Panc1 (cell line): Measurements from ENCODE around the gene TWNK. TPM values are rescaled to one million over a fixed set of nuclear protein-coding genes. Genes with fewer than 3 reads are reported as not detected.
A peak's percentile ranks its signal among the peaks of the same experiment; 100 is the strongest.

Experiments
- ATAC-seq: fragments of 200-7000 bp; cut with Tn5 transposase; 2 replicates; pipeline ENCODE4 v1.9.1; 2020; ENCODE audit warnings: mild to moderate bottlenecking, moderate library complexity
- BruUV-seq: library from RNA; stranded (reverse); fragments of 400-500 nt; replicated peaks from 2 replicates; lab custom pipeline; 2021; lab: Mats Ljungman, UMichigan
- CTCF ChIA-PET: fragments of 300-600 bp; sonication (Branson Sonifier 250); formaldehyde crosslinking; loops from one replicate; lab custom pipeline; 2022; ENCODE audit warnings: antibody characterized with exemption; lab: Charles Lee
- POLR2A ChIA-PET: fragments of 300-600 bp; sonication (Branson Sonifier 250); formaldehyde crosslinking; loops from one replicate; lab custom pipeline; 2022; ENCODE audit warnings: antibody characterized with exemption; lab: Charles Lee
- DNase-seq: peaks from one replicate; pipeline ENCODE4 v3.0.0-alpha.2; 2010; ENCODE audit warnings: low read depth, low spot score
- H3K27ac ChIP-seq: 2 replicates; pipeline ENCODE4 v1.5.1; 2011; ENCODE audit warnings: mild to moderate bottlenecking, low read length, inconsistent platforms
- H3K27me3 ChIP-seq: fragments of 200-500 bp; sonication (Bioruptor generic); 2 replicates; pipeline ENCODE4 v1.6.0; 2014; ENCODE audit warnings: low read length, inconsistent platforms; ENCODE audit not compliant: control insufficient read depth, insufficient read depth
- H3K36me3 ChIP-seq: fragments of 200-500 bp; sonication (Bioruptor generic); 2 replicates; pipeline ENCODE4 v1.5.1; 2014; ENCODE audit warnings: inconsistent platforms, mild to moderate bottlenecking, low read length, moderate library complexity; ENCODE audit not compliant: control insufficient read depth, insufficient read depth
- H3K4me1 ChIP-seq: 2 replicates; pipeline ENCODE4 v1.5.1; 2011; ENCODE audit warnings: inconsistent platforms, mild to moderate bottlenecking, low read length, moderate library complexity; ENCODE audit not compliant: control insufficient read depth, insufficient read depth
- H3K4me3 ChIP-seq, 2 experiments: 2 replicates each; pipeline ENCODE4 v1.5.1; 2011 to 2012; ENCODE audit warnings: low read depth in 2 of 2, low read length in 2 of 2, mild to moderate bottlenecking in 2 of 2, inconsistent platforms in 1 of 2, moderate library complexity in 1 of 2
- H3K9me3 ChIP-seq: fragments of 200-500 bp; sonication (Bioruptor generic); 2 replicates; pipeline ENCODE4 v1.5.1; 2014; ENCODE audit warnings: low read depth, mild to moderate bottlenecking, inconsistent platforms, low read length, moderate library complexity; ENCODE audit not compliant: control insufficient read depth, insufficient read depth
- POLR2AphosphoS5 ChIP-seq: IDR thresholded peaks from 2 replicates; pipeline ENCODE4 v1.6.1; 2012; ENCODE audit warnings: mild to moderate bottlenecking, low read depth, low read length, moderate library complexity
- SIN3A ChIP-seq: IDR thresholded peaks from 2 replicates; pipeline ENCODE4 v1.6.1; 2012; ENCODE audit warnings: low read depth, mild to moderate bottlenecking, low read length, moderate library complexity, borderline replicate concordance; ENCODE audit not compliant: insufficient read depth
- TCF7L2 ChIP-seq: IDR thresholded peaks from 2 replicates; pipeline ENCODE4 v1.6.1; 2011; ENCODE audit warnings: mild to moderate bottlenecking, low read depth, low read length, inconsistent platforms
- in situ Hi-C: cut with HindIII; loops from 2 replicates; pipeline ENCODE4 v1.10.0; 2016; ENCODE audit warnings: low sequenced_read_pairs, low pct_unique_long_range_greater_than_20kb
- intact Hi-C: fragments of 100-400 bp; cut with micrococcal nuclease; formaldehyde crosslinking; loops from one replicate; pipeline ENCODE4 v1.10.0; 2022; ENCODE audit not compliant: unreplicated experiment
- total RNA-seq: library from RNA; stranded (reverse); gene quantifications from one replicate; pipeline ENCODE4 v1.2.1, GENCODE V29; 2021; ENCODE audit not compliant: unreplicated experiment
- TF ChIP-seq, protein P1 (sequence below), 2 experiments: IDR thresholded peaks; 2 replicates each; pipeline ENCODE4 v1.6.1; 2011 to 2012; ENCODE audit warnings: low read depth in 2 of 2, control low read depth in 1 of 2, low read length in 1 of 2, mild to moderate bottlenecking in 1 of 2, moderate library complexity in 1 of 2; ENCODE audit not compliant: insufficient read depth in 1 of 2
- TF ChIP-seq, protein P2 (sequence below): fragments of 450-650 bp; IDR thresholded peaks from 2 replicates; pipeline ENCODE4 v1.5.1; 2017; ENCODE audit warnings: mild to moderate bottlenecking

The TWNK gene
- total RNA-seq, 1 experiment from 2014 or later: 30.5 TPM

DNA sequence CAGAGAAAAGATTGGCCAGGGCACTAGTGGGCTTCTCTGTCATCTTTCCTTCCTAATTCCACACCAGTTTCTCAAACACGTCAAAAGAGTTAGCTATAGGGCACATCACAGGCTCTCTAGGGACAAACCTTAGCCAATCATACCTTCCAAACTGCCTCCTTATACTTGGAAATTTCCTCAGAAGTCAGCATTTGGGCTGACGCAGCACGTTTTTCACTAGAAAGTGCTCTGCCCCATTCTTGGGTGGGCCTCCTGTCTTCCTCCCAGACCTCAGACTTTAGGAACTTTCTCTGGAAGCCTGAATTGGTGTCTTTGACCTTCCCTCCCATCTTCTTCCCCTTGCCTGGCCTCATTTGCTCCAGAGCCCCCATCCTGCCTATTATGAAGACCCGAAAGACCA, 54.8 kb downstream of the TWNK start:
- CTCF ChIA-PET: interaction anchor here (0.6 to 4.6 kb wide), 13 partner anchors 9 to 1911 kb away, joined by 3 to 49 read pairs (median 8); partner anchors contain the start of genes KAZALD1, PDZD7 and SFXN3
- peak overlapping the region; percentile 64 to 69 for H3K4me3 ChIP-seq
- no peak for DNase-seq
- peaks cover 25% of the 10 kb centered on the region for H3K4me1 ChIP-seq
- no peaks in the 10 kb centered on the region for H3K9me3 ChIP-seq
- in situ Hi-C loops (no loop called here), intact Hi-C loops (loop anchor here (10.0 kb wide), 1 partner anchor 103 kb away; no protein-coding TSS in a partner anchor)
- no peak for TF ChIP-seq TCF7L2
- TF ChIP-seq, protein P1, sequence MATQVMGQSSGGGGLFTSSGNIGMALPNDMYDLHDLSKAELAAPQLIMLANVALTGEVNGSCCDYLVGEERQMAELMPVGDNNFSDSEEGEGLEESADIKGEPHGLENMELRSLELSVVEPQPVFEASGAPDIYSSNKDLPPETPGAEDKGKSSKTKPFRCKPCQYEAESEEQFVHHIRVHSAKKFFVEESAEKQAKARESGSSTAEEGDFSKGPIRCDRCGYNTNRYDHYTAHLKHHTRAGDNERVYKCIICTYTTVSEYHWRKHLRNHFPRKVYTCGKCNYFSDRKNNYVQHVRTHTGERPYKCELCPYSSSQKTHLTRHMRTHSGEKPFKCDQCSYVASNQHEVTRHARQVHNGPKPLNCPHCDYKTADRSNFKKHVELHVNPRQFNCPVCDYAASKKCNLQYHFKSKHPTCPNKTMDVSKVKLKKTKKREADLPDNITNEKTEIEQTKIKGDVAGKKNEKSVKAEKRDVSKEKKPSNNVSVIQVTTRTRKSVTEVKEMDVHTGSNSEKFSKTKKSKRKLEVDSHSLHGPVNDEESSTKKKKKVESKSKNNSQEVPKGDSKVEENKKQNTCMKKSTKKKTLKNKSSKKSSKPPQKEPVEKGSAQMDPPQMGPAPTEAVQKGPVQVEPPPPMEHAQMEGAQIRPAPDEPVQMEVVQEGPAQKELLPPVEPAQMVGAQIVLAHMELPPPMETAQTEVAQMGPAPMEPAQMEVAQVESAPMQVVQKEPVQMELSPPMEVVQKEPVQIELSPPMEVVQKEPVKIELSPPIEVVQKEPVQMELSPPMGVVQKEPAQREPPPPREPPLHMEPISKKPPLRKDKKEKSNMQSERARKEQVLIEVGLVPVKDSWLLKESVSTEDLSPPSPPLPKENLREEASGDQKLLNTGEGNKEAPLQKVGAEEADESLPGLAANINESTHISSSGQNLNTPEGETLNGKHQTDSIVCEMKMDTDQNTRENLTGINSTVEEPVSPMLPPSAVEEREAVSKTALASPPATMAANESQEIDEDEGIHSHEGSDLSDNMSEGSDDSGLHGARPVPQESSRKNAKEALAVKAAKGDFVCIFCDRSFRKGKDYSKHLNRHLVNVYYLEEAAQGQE (IDR thresholded peaks at IDR 0.05; ENCODE audit: insufficient read depth in 1 of 2, low read depth in 2 of 2, low read length in 1 of 2): no peak
- no peak for TF ChIP-seq POLR2AphosphoS5
- TF ChIP-seq, protein P2, sequence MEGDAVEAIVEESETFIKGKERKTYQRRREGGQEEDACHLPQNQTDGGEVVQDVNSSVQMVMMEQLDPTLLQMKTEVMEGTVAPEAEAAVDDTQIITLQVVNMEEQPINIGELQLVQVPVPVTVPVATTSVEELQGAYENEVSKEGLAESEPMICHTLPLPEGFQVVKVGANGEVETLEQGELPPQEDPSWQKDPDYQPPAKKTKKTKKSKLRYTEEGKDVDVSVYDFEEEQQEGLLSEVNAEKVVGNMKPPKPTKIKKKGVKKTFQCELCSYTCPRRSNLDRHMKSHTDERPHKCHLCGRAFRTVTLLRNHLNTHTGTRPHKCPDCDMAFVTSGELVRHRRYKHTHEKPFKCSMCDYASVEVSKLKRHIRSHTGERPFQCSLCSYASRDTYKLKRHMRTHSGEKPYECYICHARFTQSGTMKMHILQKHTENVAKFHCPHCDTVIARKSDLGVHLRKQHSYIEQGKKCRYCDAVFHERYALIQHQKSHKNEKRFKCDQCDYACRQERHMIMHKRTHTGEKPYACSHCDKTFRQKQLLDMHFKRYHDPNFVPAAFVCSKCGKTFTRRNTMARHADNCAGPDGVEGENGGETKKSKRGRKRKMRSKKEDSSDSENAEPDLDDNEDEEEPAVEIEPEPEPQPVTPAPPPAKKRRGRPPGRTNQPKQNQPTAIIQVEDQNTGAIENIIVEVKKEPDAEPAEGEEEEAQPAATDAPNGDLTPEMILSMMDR: no peak
- no peak for TF ChIP-seq SIN3A
- POLR2A ChIA-PET: interaction anchor here (0.8 to 1.4 kb wide), 4 partner anchors 10 to 24 kb away, joined by 3 to 7 read pairs (median 4); partner anchors contain the start of genes PDZD7 and SFXN3
- no peak for ATAC-seq
- no peaks in the 10 kb centered on the region for H3K36me3 ChIP-seq
- no TSS peak for BruUV-seq
- peak overlapping the region; percentile 99 for H3K27ac ChIP-seq
- H3K27me3 ChIP-seq: no peaks in the 10 kb centered on the region

DNA sequence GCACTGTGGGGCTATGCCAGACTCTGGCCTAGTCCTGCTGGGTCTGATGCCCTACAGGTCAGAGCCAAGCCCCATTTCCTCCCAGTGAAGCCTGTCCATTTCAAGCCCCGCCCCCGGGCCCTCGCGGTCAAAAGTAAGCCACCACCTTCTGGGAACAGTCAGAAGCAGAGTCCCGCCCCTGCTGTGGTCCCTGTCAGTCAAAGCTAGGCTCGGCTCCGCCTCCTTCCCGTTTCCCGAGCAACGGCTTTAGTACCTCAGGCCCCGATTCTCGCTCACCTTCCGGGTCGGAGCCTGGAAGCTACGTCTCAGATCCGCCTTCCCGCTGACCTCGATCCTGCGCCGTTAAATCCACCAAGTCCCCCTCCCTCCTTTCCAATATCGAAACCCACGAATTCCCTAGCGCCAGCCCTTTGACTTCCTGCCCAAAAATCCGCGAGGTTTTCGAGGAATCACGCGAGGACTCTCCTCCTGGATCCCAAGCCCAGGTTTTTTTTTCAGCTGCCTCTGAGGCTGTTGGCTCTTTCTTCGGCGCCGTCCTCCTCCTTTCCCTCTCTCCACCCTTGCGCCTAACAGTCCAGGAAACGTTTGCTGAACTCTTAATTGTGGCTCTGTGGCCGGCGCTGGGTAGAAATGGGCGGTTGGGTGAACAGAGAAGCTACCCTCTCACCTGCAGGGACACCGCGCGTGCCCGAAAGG, 55.5 kb downstream of the TWNK start:
- intact Hi-C loops: loop anchor here (10.0 kb wide), 1 partner anchor 102 kb away; no protein-coding TSS in a partner anchor
- BruUV-seq: TSS peak; percentile 97
- CTCF ChIA-PET: interaction anchor here (0.6 to 4.6 kb wide), 15 partner anchors 8 to 99 kb away, joined by 3 to 49 read pairs (median 6); partner anchors contain the start of genes KAZALD1, PDZD7 and SFXN3

More for the DNA sequence above, 55.5 kb downstream of the TWNK start:
- Histone ChIP-seq H3K27ac (peak overlapping the region; percentile 99), H3K9me3 (no peaks in the 10 kb centered on the region), H3K27me3 (no peaks in the 10 kb centered on the region), H3K4me3 (peak overlapping the region; percentile 64 to 69), H3K36me3 (no peaks in the 10 kb centered on the region), H3K4me1 (peaks cover 25% of the 10 kb centered on the region)
- in situ Hi-C loops: no loop called here
- DNase-seq (peak; percentile 97), ATAC-seq (peak; percentile 97)
- TF ChIP-seq, protein P1 (IDR thresholded peaks at IDR 0.05; ENCODE audit: insufficient read depth in 1 of 2, low read depth in 2 of 2, low read length in 1 of 2): 0 out of 4 replicates have a peak, but pooled peaks of 1 of the 2 experiments have one; percentile 16
- no peak for TF ChIP-seq SIN3A
- peak; percentile 85 for TF ChIP-seq POLR2AphosphoS5
- POLR2A ChIA-PET: interaction anchor here (0.8 to 1.4 kb wide), 5 partner anchors 9 to 24 kb away, joined by 3 to 7 read pairs (median 4); partner anchors contain the start of genes PDZD7 and SFXN3
